ENCODE measurements around the gene IPO9. TPM values are rescaled to one million over a fixed set of nuclear protein-coding genes. Genes with fewer than 3 reads are reported as not detected.
"Not testable (repeated sequence)": the region's sequence is repeated elsewhere in the genome, so short reads cannot be mapped to it uniquely, and the experiment has no call there.

Gene IPO9
- total RNA-seq, 1 donor from 2014 or later = 9.3 TPM

DNA sequence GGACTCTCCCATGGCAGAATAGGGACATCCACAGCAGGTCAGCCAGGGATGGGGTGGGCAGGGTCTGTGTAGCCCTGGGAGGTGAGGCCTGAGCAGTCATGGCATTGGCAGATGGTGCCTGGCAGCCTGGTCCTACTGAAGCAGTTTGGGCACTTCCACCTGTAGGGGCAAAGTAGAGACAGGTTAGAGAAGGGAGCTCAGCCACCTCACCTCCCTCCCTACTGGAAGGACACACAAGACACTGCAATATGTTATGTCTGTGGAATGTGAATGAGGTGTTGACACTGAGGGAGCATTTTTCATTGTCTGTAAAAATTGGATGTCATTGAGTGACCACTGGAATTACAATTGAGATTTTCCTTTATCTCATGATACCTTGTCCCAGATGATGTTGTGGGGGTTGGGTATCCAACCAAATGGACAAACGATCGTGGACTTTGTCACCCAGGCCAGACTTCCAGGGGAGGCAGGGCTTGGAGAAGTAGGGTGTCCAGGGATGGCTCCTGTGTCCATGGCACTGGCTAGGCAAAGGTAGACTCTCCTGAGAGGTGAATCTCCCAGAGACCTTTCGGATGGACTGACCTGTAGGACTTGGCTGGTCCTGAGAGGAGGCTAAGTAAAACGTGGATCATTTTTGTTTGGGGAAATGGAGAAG, 69.4 kb downstream of the IPO9 start:
- intact Hi-C loops (cut with DNase I) = no loop called here
- peaks cover 52 to 80% of the 10 kb centered on the region in 2 donors for H3K4me1 ChIP-seq
- peak overlapping the region; percentile 87 to 94 for H3K27ac ChIP-seq
- H3K9me3 ChIP-seq = no peaks in the 10 kb centered on the region
- H3K4me3 ChIP-seq = no peak overlapping the region
- TF ChIP-seq, protein P1, sequence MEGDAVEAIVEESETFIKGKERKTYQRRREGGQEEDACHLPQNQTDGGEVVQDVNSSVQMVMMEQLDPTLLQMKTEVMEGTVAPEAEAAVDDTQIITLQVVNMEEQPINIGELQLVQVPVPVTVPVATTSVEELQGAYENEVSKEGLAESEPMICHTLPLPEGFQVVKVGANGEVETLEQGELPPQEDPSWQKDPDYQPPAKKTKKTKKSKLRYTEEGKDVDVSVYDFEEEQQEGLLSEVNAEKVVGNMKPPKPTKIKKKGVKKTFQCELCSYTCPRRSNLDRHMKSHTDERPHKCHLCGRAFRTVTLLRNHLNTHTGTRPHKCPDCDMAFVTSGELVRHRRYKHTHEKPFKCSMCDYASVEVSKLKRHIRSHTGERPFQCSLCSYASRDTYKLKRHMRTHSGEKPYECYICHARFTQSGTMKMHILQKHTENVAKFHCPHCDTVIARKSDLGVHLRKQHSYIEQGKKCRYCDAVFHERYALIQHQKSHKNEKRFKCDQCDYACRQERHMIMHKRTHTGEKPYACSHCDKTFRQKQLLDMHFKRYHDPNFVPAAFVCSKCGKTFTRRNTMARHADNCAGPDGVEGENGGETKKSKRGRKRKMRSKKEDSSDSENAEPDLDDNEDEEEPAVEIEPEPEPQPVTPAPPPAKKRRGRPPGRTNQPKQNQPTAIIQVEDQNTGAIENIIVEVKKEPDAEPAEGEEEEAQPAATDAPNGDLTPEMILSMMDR (IDR thresholded peaks at IDR 0.05) = no peak
- peaks cover 29 to 37% of the 10 kb centered on the region in 2 donors for H3K36me3 ChIP-seq
- no peaks in the 10 kb centered on the region for H3K27me3 ChIP-seq
- no peak for DNase-seq (ENCODE audit: low spot score in 2 of 2)

DNA sequence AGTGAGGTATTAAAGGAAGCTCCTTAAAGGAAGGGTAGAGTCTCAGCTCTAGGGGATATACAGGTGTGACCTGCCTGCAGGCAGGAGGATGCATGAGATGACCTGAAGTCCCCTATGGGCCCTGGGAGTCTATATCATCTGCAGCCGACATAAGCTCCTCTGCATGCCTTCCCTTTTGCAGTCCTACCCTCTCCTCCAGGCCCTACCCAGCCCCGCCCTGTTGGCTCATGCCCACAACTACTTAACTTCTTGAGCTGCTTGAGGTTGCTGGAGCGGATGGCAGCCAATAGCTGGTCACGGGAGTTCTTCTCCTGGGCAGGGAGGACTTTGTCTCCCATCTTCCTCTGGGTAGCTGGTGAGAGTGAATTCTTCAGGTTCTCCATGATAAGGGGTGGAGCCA, 70.0 kb downstream of the IPO9 start:
- DNase-seq (ENCODE audit: low spot score in 2 of 2) = no peak
- intact Hi-C loops (cut with DNase I) = no loop called here
- Histone ChIP-seq H3K36me3 (peaks cover 29 to 37% of the 10 kb centered on the region in 2 donors), H3K4me1 (peaks cover 58 to 86% of the 10 kb centered on the region in 2 donors), H3K27me3 (no peaks in the 10 kb centered on the region), H3K4me3 (peak overlapping the region in 1 of 2 donors; percentile 17), H3K27ac (peak overlapping the region; percentile 87 to 94), H3K9me3 (no peaks in the 10 kb centered on the region)
- TF ChIP-seq, protein P1 (IDR thresholded peaks at IDR 0.05) = no peak

DNA sequence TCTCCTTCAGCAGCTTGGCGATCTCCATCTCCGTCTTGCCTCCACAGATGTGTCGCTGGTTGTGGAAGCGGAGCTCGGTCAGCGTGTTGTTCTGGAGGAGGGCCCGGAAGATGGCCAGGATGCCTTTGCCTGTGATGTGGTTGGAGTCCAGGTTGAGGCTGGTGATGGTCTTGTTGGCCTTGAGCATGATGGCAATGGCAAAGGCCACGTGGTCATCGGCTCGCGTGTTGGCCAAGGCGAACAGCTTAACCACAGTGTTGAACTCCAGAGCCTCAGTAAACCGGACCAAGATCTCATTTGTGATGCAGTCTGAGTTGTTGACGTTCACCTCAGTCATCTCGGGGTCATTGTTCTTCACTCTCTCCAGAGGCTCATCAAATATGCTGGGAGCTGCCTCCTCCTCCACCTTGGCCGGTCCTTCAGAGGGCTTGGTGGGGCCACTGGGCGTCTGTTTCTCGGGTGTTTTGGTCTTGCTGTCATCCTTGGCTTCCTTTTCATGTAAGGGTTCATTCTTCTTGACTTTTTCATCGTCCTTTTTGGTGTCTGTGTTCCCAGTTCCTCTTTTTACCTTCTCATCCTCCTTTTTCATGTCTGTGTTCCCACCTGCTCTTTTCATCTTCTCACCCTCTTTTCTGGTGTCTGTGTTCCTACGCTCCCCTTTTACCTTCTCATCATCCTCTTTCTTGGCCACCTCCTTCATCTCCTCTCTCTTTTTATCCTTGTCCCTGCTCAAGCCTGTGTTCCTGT, 70.9 kb downstream of the IPO9 start:
- Histone ChIP-seq H3K4me1 (peaks cover 63 to 87% of the 10 kb centered on the region in 2 donors), H3K27me3 (no peaks in the 10 kb centered on the region), H3K27ac (peak overlapping the region; percentile 87 to 94), H3K4me3 (no peak overlapping the region), H3K36me3 (peaks cover 29 to 37% of the 10 kb centered on the region in 2 donors), H3K9me3 (no peaks in the 10 kb centered on the region)
- intact Hi-C loops (cut with DNase I) = no loop called here
- no peak for DNase-seq (ENCODE audit: low spot score in 2 of 2)
- TF ChIP-seq, protein P1 (IDR thresholded peaks at IDR 0.05) = no peak

DNA sequence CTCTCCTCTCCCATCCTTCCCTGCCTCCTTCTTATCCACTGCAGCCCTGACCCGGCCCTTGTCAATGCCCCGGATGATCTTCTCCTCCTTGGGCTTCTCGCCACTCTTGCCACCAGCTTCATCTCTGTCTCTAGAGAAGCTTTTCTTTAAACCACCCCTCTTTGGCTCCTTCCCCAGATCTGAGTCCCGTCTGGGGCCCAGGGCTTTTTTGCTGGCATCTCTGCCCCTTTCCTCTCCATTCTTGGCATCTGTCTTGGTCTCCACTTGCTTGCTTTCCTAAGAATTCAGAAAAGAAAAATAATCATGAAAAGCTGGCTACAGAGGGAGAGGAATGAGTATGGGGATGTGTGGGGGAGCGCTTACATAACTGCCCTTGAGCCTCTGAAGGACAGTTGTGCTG, 71.5 kb downstream of the IPO9 start:
- peak in 1 of 2 donors; percentile 80 for DNase-seq (ENCODE audit: low spot score in 2 of 2)
- TF ChIP-seq, protein P1 (IDR thresholded peaks at IDR 0.05) = no peak
- H3K4me3 ChIP-seq = no peak overlapping the region
- no peaks in the 10 kb centered on the region for H3K27me3 ChIP-seq
- H3K9me3 ChIP-seq = no peaks in the 10 kb centered on the region
- H3K36me3 ChIP-seq = peaks cover 29 to 38% of the 10 kb centered on the region in 2 donors
- H3K4me1 ChIP-seq = peaks cover 64 to 88% of the 10 kb centered on the region in 2 donors
- intact Hi-C loops (cut with DNase I) = no loop called here
- H3K27ac ChIP-seq = peak overlapping the region; percentile 87 to 94

DNA sequence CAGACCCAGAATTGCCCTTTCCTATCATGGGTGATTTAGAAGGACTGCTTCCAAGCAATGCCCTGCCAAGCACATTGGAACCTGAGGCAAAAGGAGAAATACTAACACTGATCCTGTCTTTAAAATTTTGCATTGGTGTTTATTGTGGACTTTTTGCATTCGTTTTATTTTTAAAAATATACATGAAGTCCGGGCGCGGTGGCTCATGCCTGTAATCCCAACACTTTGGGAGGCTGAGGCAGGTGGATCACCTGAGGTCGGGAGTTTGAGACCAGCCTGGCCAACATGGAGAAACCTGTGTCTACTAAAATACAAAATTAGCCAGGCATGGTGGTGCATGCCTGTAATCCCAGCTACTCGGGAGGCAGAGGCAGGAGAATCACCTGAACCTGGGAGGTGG, 72.1 kb downstream of the IPO9 start:
- Histone ChIP-seq H3K36me3 (peaks cover 29 to 43% of the 10 kb centered on the region in 2 donors), H3K27ac (peak overlapping the region; percentile 87 to 94), H3K4me1 (peaks cover 69 to 93% of the 10 kb centered on the region in 2 donors)
- H3K27me3 ChIP-seq; H3K9me3 ChIP-seq; DNase-seq (ENCODE audit: low spot score in 2 of 2); H3K4me3 ChIP-seq; intact Hi-C loops (cut with DNase I): not testable (repeated sequence)

DNA sequence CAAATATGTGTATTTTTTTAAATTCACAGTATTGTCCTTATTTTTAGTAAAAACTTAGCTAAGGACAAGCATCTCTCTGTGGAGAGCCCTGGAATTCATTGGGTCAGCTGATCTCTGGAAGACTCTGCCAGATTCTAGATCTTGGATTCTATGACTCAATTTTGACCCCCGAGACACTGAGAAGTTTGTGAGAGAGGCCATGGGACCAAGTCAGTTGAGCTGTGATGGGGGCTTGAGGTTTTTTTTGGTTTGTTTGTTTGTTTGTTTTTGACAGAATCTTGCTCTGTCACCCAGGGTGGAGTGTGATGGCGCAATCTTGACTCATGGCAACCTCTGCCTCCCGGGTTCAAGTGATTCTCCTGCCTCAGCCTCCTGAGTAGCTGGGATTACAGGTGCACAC, 73.2 kb downstream of the IPO9 start:
- Histone ChIP-seq H3K36me3 (peaks cover 29 to 36% of the 10 kb centered on the region in 2 donors), H3K27ac (peak overlapping the region; percentile 94 to 97), H3K4me3 (no peak overlapping the region), H3K4me1 (peaks cover 74 to 95% of the 10 kb centered on the region in 2 donors), H3K27me3 (no peaks in the 10 kb centered on the region), H3K9me3 (no peaks in the 10 kb centered on the region)
- DNase-seq (ENCODE audit: low spot score in 2 of 2) = no peak
- intact Hi-C loops (cut with DNase I) = no loop called here
- TF ChIP-seq, protein P1 (IDR thresholded peaks at IDR 0.05) = no peak
